Stimulated activated CD8-positive, alpha-beta memory T cell treated with anti-CD3 and anti-CD28 coated beads, Interleukin-7, amount 100 ng/mL, for 4 hours (primary cell): Measurements from ENCODE around the gene MAP3K5.

Experiments
- DNase-seq, 2 donors: peaks; one replicate each; pipeline ENCODE4 v3.0.0-alpha.2; 2020; ENCODE audit warnings: low read depth in 2 of 2

Gene MAP3K5

GRCh38 chr6:136644597-136644952 lies 147.7 kb downstream of the MAP3K5 start:
- no peak for DNase-seq

GRCh38 chr6:136643850-136644596 lies 148.3 kb downstream of the MAP3K5 start:
- DNase-seq = peak; percentile 49 to 64

- no peak for DNase-seq
Observed at GRCh38 chr6:136641873-136642465, 150.3 kb downstream of the MAP3K5 start.

GRCh38 chr6:136641166-136641565 lies 151.1 kb downstream of the MAP3K5 start:
- DNase-seq = no peak

- DNase-seq = no peak
Observed at GRCh38 chr6:136640132-136640915, 152.0 kb downstream of the MAP3K5 start.

- no peak for DNase-seq
Observed at GRCh38 chr6:136639702-136640101, 152.6 kb downstream of the MAP3K5 start.

- DNase-seq = no peak
Observed at GRCh38 chr6:136635615-136636014, 156.7 kb downstream of the MAP3K5 start.

GRCh38 chr6:136633355-136633754 lies 158.9 kb downstream of the MAP3K5 start:
- DNase-seq = no peak

GRCh38 chr6:136628996-136629395 lies 163.3 kb downstream of the MAP3K5 start:
- no peak for DNase-seq

GRCh38 chr6:136627191-136627590 lies 165.1 kb downstream of the MAP3K5 start:
- DNase-seq = no peak

- DNase-seq = no peak
Observed at GRCh38 chr6:136625293-136625692, 167.0 kb downstream of the MAP3K5 start.

GRCh38 chr6:136624347-136624746 lies 167.9 kb downstream of the MAP3K5 start:
- no peak for DNase-seq

- DNase-seq = no peak
Observed at GRCh38 chr6:136618086-136618485, 174.2 kb downstream of the MAP3K5 start.

GRCh38 chr6:136616527-136616926 lies 175.8 kb downstream of the MAP3K5 start:
- no peak for DNase-seq

- no peak for DNase-seq
Observed at GRCh38 chr6:136614994-136615393, 177.3 kb downstream of the MAP3K5 start.

GRCh38 chr6:136614350-136614749 lies 177.9 kb downstream of the MAP3K5 start:
- DNase-seq = no peak

GRCh38 chr6:136613477-136613876 lies 178.8 kb downstream of the MAP3K5 start:
- DNase-seq = no peak

- no peak for DNase-seq
Observed at GRCh38 chr6:136612666-136613389, 179.4 kb downstream of the MAP3K5 start.

- DNase-seq = no peak
Observed at GRCh38 chr6:136611746-136612145, 180.5 kb downstream of the MAP3K5 start.

- no peak for DNase-seq
Observed at GRCh38 chr6:136611133-136611532, 181.1 kb downstream of the MAP3K5 start.

- DNase-seq = no peak
Observed at GRCh38 chr6:136609873-136610706, 182.2 kb downstream of the MAP3K5 start.
